Fibroblast of the aortic adventitia (primary cell): ENCODE measurements around the gene HEXIM2. TPM values are rescaled to one million over a fixed set of nuclear protein-coding genes. Genes with fewer than 3 reads are reported as not detected.

Experiments used
- DNase-seq: peaks from one replicate; pipeline ENCODE4 v3.0.0-alpha.2; 2010; ENCODE audit warnings: low read depth
- H3K4me3 ChIP-seq: 2 replicates; pipeline ENCODE4 v1.5.1; 2011; ENCODE audit warnings: low read depth, mild to moderate bottlenecking, control low read depth, low read length, moderate library complexity
- total RNA-seq: library from RNA; depleted of rRNA; stranded (reverse); fragments of >200 nt; gene quantifications from 2 replicates; pipeline ENCODE4 v1.2.3, GENCODE V29; 2012; ENCODE audit warnings: low replicate concordance
- TF ChIP-seq, protein P1 (sequence below): IDR thresholded peaks from 2 replicates; pipeline ENCODE4 v1.5.1; 2011; ENCODE audit warnings: mild to moderate bottlenecking, low read length, control low read depth, inconsistent platforms; ENCODE audit not compliant: insufficient read depth

HEXIM2 gene
- total RNA-seq, 1 donor: 6.1 TPM

- H3K4me3 ChIP-seq: no peak overlapping the region
- TF ChIP-seq, protein P1, sequence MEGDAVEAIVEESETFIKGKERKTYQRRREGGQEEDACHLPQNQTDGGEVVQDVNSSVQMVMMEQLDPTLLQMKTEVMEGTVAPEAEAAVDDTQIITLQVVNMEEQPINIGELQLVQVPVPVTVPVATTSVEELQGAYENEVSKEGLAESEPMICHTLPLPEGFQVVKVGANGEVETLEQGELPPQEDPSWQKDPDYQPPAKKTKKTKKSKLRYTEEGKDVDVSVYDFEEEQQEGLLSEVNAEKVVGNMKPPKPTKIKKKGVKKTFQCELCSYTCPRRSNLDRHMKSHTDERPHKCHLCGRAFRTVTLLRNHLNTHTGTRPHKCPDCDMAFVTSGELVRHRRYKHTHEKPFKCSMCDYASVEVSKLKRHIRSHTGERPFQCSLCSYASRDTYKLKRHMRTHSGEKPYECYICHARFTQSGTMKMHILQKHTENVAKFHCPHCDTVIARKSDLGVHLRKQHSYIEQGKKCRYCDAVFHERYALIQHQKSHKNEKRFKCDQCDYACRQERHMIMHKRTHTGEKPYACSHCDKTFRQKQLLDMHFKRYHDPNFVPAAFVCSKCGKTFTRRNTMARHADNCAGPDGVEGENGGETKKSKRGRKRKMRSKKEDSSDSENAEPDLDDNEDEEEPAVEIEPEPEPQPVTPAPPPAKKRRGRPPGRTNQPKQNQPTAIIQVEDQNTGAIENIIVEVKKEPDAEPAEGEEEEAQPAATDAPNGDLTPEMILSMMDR: no peak
- DNase-seq: no peak
These were observed 33.3 kb upstream of the HEXIM2 start for GRCh38 chr17:45128331-45128730.

DNA sequence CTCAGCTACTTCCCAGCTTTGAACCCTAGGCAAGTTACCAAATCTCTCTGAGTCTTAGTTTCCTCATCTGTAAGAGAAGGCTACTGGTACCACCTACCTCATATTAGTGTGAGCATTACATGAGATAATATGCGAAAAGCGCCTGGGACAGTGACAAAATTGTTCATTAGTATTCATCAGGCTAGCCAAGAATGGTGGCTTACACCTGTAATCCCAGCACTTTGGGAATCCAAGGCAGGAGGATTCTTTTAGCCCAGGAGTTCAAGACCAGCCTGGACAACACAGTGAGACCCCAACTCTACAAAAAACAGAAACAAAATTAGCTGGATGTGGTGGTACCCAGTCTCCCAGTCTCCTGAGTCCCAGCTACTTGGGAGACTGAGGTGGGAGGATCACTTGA, 32.7 kb upstream of the HEXIM2 start:
- TF ChIP-seq, protein P1: no peak
- no peak for DNase-seq
- no peak overlapping the region for H3K4me3 ChIP-seq

GRCh38 chr17:45129426-45129939, 32.2 kb upstream of the HEXIM2 start:
- TF ChIP-seq, protein P1: no peak
- no peak for DNase-seq
- H3K4me3 ChIP-seq: no peak overlapping the region

DNA sequence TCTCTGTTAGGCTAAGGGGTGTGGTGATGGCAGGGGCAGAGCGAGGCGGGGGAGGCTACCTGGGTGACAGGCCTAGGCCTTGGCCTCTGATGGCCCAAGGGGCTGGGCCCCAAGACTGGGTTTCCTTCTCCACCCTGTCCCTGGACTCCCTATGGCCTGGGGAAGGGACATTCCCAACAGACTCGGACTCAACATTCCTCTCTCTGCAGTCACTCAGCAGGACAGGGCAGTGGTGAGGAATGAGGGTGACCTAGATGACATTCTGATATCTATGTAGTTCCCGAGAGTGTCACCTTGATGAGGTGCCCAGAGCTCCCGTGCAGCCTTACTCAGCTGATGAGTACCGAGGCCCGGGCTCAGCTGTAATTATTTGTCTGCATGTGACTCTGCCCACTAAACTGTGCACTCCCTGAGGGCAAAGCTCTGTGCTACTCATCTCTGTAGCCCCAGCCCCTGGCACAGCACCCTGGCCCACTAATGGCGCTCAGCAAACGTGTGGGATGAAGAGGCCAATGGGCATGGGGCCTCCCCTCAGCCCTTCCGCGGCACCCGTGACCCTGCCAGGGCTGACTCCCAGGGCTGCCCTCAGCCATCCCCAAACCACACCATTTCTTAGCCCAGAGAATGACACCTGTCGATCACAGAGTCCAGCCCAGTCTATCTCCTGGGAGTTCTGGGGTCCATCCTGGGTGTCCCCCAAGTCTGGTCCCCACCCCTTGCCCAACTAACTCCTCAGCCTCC, 31.6 kb upstream of the HEXIM2 start:
- no peak for DNase-seq
- TF ChIP-seq, protein P1: no peak
- H3K4me3 ChIP-seq: peak overlapping the region; percentile 89

- no peak for DNase-seq
These were observed 30.7 kb upstream of the HEXIM2 start for GRCh38 chr17:45130681-45131615.

DNA sequence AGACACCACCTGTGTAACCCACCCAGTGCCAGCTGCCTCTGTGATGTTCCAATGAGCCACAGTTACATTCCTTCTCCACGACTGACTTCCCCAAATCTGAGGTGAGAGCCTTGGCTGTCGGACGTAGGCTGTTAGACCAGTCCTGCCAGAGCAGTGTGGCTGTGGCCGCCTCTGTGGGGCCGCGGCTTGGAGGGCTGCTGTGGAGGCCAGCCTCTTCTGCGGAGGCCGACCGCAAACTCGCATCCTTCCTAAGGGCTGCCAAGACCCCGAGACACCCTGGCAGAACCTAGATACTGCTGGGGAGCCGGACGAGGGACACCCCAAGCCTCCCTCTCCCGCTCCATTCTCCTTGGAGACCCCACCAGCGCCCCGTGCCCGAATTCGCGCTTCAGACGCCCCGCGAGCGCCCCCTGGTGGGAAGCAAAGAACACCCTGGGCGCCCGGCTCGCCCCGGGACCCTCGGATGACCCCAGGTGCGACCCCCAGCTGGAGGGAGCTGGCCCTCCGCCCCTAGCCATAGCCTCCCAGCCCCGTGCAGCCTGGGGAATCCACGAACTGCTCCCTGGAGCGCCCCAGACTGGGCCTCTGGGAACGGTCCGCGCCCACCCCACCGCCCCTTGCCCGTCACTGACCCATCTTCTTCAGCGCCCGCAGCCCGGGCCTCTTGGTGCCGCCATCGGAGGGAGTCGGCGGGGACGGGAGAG, 29.9 kb upstream of the HEXIM2 start:
- TF ChIP-seq, protein P1: peak; percentile 79
- no peak for DNase-seq
- H3K4me3 ChIP-seq: peak overlapping the region; percentile 89

More at GRCh38 chr17:45130681-45131615, 30.7 kb upstream of the HEXIM2 start:
- TF ChIP-seq, protein P1: no peak
- H3K4me3 ChIP-seq: peak overlapping the region; percentile 89
